Measurements from ENCODE around the gene SPRR1A. TPM values are rescaled to one million over a fixed set of nuclear protein-coding genes. Genes with fewer than 3 reads are reported as not detected.

SPRR1A gene
- total RNA-seq, 2 donors from 2014 or later = not detected

DNA sequence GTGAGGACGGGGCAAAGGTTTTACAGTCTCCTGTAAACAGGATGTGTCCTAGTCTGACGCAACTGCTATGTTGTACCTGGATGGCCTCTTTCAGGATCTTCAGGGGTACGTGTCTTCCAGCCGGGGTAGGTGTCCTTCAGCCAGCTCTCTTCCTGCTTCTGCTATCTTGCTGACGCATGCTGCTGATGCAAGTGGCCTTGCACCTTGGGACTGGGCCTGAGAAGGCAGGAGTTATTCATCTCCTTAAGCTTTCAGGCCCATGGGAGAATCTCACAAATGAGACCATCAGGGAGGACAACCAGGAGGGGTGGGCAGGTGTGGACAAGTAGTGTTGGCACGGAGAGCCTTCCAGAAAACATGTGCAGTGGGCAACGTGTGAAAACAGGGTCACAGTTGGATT lies 39.2 kb downstream of the SPRR1A start:
- Mint-ChIP-seq H3K4me3 (no peak overlapping the region), H3K36me3 (no peaks in the 10 kb centered on the region), H3K9me3 (no peaks in the 10 kb centered on the region), H3K27ac (no peak overlapping the region), H3K4me1 (ENCODE audit: low read depth in 2 of 2) (no peaks in the 10 kb centered on the region), H3K27me3 (peaks cover 27 to 51% of the 10 kb centered on the region in 2 donors)
- DNase-seq (ENCODE audit: low spot score) = no peak
- no peak for ATAC-seq

DNA sequence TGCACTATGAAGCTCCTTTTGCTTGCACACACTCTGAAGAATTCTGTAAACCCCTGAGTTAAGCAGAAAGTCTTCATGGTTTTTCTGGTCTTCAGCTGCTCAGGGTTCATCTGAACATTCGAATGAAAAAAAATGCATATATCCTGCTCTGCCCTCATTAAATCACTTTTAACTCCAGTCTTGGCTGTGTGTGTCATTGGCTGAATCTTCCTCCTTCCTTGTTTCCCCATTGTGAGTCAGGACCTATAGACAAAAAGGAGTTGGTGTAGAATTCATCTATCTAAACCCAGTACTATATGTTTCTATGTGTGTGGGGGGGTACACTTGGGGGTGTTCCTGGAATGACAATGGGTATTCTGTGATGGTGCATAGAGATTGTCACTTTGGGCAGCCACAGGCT lies 40.5 kb downstream of the SPRR1A start:
- Mint-ChIP-seq H3K4me1 (ENCODE audit: low read depth in 2 of 2) (no peaks in the 10 kb centered on the region), H3K9me3 (no peaks in the 10 kb centered on the region), H3K36me3 (no peaks in the 10 kb centered on the region), H3K4me3 (no peak overlapping the region), H3K27ac (no peak overlapping the region), H3K27me3 (peaks cover 28 to 58% of the 10 kb centered on the region in 2 donors)
- ATAC-seq (no peak), DNase-seq (ENCODE audit: low spot score) (no peak)

DNA sequence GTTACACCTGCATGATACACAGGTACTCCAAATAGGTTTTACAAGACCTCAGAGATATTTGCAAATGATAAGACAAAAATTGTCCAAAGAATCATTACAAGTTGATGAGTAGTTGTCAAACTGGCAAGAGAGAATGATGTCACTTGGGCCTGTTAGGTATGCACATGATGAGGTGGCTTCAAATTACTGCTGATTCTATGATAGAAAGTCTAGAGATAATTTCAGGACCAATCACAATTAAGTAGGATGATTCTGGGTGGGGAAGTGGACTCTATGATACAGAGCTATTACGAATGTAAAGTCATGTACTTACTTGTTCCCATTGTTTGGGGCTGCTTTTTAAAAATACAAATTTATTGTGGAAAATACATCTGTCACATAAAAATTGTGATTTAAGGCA lies 41.9 kb downstream of the SPRR1A start:
- H3K27ac Mint-ChIP-seq = no peak overlapping the region
- no peak overlapping the region for H3K4me3 Mint-ChIP-seq
- H3K27me3 Mint-ChIP-seq = peaks cover 23 to 49% of the 10 kb centered on the region in 2 donors
- no peaks in the 10 kb centered on the region for H3K4me1 Mint-ChIP-seq (ENCODE audit: low read depth in 2 of 2)
- no peaks in the 10 kb centered on the region for H3K9me3 Mint-ChIP-seq
- ATAC-seq = no peak
- DNase-seq (ENCODE audit: low spot score) = no peak
- H3K36me3 Mint-ChIP-seq = no peaks in the 10 kb centered on the region

DNA sequence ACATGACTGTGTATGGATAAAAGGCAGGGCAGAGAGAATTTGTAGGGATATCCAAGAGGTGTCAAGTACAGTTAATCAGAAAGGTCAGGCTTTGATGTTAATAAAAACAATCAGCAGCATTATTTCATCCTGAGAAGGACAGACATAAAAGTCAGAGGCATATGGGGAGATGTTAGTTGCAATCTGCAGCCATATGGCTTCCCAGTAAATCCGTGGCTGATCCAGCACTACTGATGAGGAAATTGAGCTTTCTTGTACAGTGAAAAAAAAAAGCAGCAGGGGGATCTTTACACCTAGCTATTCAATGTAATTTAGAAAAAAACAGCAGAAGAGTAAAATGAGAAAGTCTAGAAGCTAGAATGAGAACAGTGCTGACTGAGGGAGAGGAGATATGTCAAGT lies 44.9 kb downstream of the SPRR1A start:
- Mint-ChIP-seq H3K27ac (no peak overlapping the region), H3K4me1 (ENCODE audit: low read depth in 2 of 2) (no peaks in the 10 kb centered on the region), H3K36me3 (no peaks in the 10 kb centered on the region), H3K4me3 (no peak overlapping the region), H3K27me3 (peaks cover 15 to 32% of the 10 kb centered on the region in 2 donors), H3K9me3 (no peaks in the 10 kb centered on the region)
- ATAC-seq = no peak
- no peak for DNase-seq (ENCODE audit: low spot score)

DNA sequence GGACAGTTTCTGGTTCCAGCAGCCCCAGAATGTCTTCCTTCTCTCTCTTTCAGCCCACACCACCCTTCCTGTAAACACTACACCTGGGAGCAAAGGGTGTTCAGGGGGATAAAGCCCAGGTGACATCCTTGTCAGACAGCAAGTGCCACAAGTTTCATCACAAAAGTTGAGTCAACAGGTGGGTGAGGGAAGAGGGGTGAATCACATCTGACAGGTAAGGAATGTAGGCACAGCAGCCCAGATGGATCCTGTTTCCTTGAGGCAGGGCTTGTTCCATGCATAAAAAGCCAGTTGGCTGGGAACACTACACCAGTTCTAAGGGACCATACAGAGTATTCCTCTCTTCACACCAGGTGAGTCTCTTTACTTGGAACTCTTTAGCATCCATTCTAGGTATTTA lies 47.0 kb downstream of the SPRR1A start, which contains the start of gene SPRR1B:
SPRR1B (plus strand) TSS at position 309 of the 400 bp plus-strand sequence. CDS start 1,143 bp downstream, outside the sequence.
- no peaks in the 10 kb centered on the region for H3K36me3 Mint-ChIP-seq
- no peaks in the 10 kb centered on the region for H3K9me3 Mint-ChIP-seq
- ATAC-seq = no peak

DNA sequence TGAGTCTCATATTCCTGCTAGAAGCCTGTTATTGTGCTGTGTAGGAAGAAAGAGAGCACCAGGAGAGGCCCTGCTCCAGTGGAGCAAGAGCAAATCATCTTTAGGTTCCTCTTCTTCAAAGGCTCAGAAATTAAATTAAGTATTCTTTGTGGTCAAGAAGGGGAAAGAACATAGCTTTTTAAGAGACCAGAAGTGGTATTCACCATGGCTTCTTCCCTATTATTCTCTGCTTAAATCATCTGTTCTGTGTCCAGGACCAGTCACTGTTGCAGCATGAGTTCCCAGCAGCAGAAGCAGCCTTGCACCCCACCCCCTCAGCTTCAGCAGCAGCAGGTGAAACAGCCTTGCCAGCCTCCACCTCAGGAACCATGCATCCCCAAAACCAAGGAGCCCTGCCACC lies 48.2 kb downstream of the SPRR1A start:
- Mint-ChIP-seq H3K27ac (no peak overlapping the region), H3K9me3 (no peaks in the 10 kb centered on the region), H3K4me1 (ENCODE audit: low read depth in 2 of 2) (no peaks in the 10 kb centered on the region), H3K4me3 (no peak overlapping the region), H3K36me3 (no peaks in the 10 kb centered on the region), H3K27me3 (peaks cover 20 to 40% of the 10 kb centered on the region in 2 donors)
- ATAC-seq (no peak), DNase-seq (ENCODE audit: low spot score) (no peak)

More for the DNA sequence above, 47.0 kb downstream of the SPRR1A start, which contains the start of gene SPRR1B:
- H3K27me3 Mint-ChIP-seq = peaks cover 17 to 32% of the 10 kb centered on the region in 2 donors
- H3K27ac Mint-ChIP-seq = no peak within 1 kb of the TSS
- DNase-seq (ENCODE audit: low spot score) = no peak
- H3K4me1 Mint-ChIP-seq (ENCODE audit: low read depth in 2 of 2) = no peaks in the 10 kb centered on the region
- no peak within 1 kb of the TSS for H3K4me3 Mint-ChIP-seq

DNA sequence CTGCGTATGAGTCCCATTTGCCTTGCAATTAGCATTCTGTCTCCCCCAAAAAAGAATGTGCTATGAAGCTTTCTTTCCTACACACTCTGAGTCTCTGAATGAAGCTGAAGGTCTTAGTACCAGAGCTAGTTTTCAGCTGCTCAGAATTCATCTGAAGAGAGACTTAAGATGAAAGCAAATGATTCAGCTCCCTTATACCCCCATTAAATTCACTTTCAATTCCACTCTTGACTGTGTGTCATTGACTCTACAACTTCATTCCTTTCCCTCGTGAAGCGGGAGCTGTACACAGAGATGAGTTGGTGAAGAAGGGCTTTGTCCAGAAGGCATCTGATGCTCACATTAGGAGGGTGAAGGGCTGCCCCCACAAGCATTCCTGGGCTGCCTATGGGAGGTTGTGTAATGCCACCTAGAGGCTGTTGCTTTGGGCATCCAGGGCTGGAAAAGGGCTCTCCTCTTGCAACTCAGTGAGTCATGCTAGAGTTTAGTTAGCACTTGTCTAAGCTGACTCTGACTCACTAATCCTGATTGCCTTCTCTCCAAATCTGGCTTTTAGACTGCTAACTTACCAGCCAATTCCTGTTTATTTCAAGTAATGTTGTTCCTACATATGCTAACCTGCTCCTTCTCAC lies 48.9 kb downstream of the SPRR1A start:
- no peak overlapping the region for H3K27ac Mint-ChIP-seq
- DNase-seq (ENCODE audit: low spot score) (no peak), ATAC-seq (no peak)
- H3K4me1 Mint-ChIP-seq (ENCODE audit: low read depth in 2 of 2) = no peaks in the 10 kb centered on the region
- H3K27me3 Mint-ChIP-seq = peaks cover 20 to 47% of the 10 kb centered on the region in 2 donors
- H3K4me3 Mint-ChIP-seq = no peak overlapping the region
- H3K9me3 Mint-ChIP-seq = no peaks in the 10 kb centered on the region
- H3K36me3 Mint-ChIP-seq = no peaks in the 10 kb centered on the region

DNA sequence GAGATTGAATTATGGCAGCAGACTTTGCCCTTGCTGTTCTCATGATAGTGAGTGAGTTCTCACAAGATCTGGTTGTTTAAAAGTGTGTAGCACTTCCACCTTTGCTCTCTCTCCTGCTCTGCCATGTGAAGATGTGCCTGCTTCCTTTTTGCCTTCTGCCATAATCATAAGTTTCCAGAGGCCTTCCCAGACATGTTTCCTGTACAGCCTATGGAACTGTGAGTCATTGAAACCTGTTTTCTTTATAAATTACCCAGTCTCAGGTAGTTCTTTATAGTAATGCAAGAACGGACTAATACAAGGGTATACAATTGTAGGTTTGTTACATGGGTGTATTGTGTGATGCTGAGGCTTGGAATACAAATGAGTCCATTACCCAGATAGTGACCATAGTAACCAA lies 51.3 kb downstream of the SPRR1A start:
- peaks cover 21 to 51% of the 10 kb centered on the region in 2 donors for H3K27me3 Mint-ChIP-seq
- no peak overlapping the region for H3K27ac Mint-ChIP-seq

More for the DNA sequence above, 51.3 kb downstream of the SPRR1A start:
- Mint-ChIP-seq H3K4me1 (ENCODE audit: low read depth in 2 of 2) (no peaks in the 10 kb centered on the region), H3K4me3 (no peak overlapping the region), H3K36me3 (no peaks in the 10 kb centered on the region), H3K9me3 (no peaks in the 10 kb centered on the region)
- no peak for DNase-seq (ENCODE audit: low spot score)
- ATAC-seq = no peak

Other genes starting within 250 kb of the SPRR1A start
- not detected for gene KPRP, start 226.1 kb upstream of the SPRR1A start, total RNA-seq
- not detected for gene LCE1F, start 208.9 kb upstream of the SPRR1A start, total RNA-seq
- gene LCE1E, start 197.8 kb upstream of the SPRR1A start, total RNA-seq = not detected
- gene LCE1D, start 187.4 kb upstream of the SPRR1A start, total RNA-seq = not detected
- not detected for gene LCE1C, start 177.4 kb upstream of the SPRR1A start, total RNA-seq
- gene LCE1B, start 172.1 kb upstream of the SPRR1A start, total RNA-seq = not detected
- not detected for gene LCE1A, start 156.6 kb upstream of the SPRR1A start, total RNA-seq
- gene LCE6A, start 141.2 kb upstream of the SPRR1A start, total RNA-seq = not detected
- gene LCE7A, start 124.1 kb upstream of the SPRR1A start, total RNA-seq = not detected
- gene SMCP, start 105.8 kb upstream of the SPRR1A start, total RNA-seq = not detected
- not detected for gene IVL, start 75.5 kb upstream of the SPRR1A start, total RNA-seq
- not detected for gene SPRR5, start 36.9 kb upstream of the SPRR1A start, total RNA-seq
- gene SPRR4, start 13.4 kb upstream of the SPRR1A start, total RNA-seq = not detected
- not detected for gene SPRR3, start 17.7 kb downstream of the SPRR1A start, total RNA-seq
- not detected for gene SPRR1B, start 47.1 kb downstream of the SPRR1A start, total RNA-seq
- not detected for gene SPRR2D, start 57.0 kb downstream of the SPRR1A start, total RNA-seq
- not detected for gene SPRR2A, start 73.4 kb downstream of the SPRR1A start, total RNA-seq
- gene SPRR2B, start 87.5 kb downstream of the SPRR1A start, total RNA-seq = not detected
- not detected for gene SPRR2E, start 110.4 kb downstream of the SPRR1A start, total RNA-seq
- gene SPRR2F, start 129.4 kb downstream of the SPRR1A start, total RNA-seq = not detected
- gene SPRR2G, start 166.8 kb downstream of the SPRR1A start, total RNA-seq = not detected
- gene LELP1, start 219.3 kb downstream of the SPRR1A start, total RNA-seq = not detected
- gene PRR9, start 233.5 kb downstream of the SPRR1A start, total RNA-seq = not detected

All from natural killer cell treated with Interleukin-12 subunit alpha and Interleukin-12 subunit beta and Interleukin-15 and Interleukin-18, amount 100 ng/mL, for 72 hours (primary cell).